Endothelial cell of umbilical vein (primary cell): ENCODE results near the gene ODAD4. TPM values are rescaled to one million over a fixed set of nuclear protein-coding genes. Genes with fewer than 3 reads are reported as not detected.

Source experiments
- BruUV-seq: library from RNA; stranded (reverse); fragments of 400-500 nt; replicated peaks from 2 replicates; lab custom pipeline; 2021; lab: Mats Ljungman, UMichigan
- CTCF ChIA-PET: fragments of 300-600, 350-600 bp; sonication (Branson Sonifier 250); formaldehyde crosslinking; loops from one replicate; lab custom pipeline; 2021; ENCODE audit warnings: antibody characterized with exemption, inconsistent platforms; lab: Charles Lee
- POLR2A ChIA-PET: fragments of 300-600, 350-600 bp; sonication (Branson Sonifier 250); formaldehyde crosslinking; loops from one replicate; lab custom pipeline; 2021; ENCODE audit warnings: antibody characterized with exemption, inconsistent platforms; lab: Charles Lee
- DNase-seq: peaks from one replicate; pipeline ENCODE4 v3.0.0-alpha.2; 2011; ENCODE audit warnings: low read depth, low spot score
- FAIRE-seq: peaks from 2 replicates; lab custom pipeline; 2011; peaks lifted over from hg19 to GRCh38; lab: Jason Lieb, UNC
- H2AFZ ChIP-seq: 2 replicates; pipeline ENCODE4 v1.6.0; 2012; ENCODE audit warnings: low read depth, low read length, control low read depth, inconsistent platforms
- H3K27ac ChIP-seq: 2 replicates; pipeline ENCODE4 v1.5.1; 2011; ENCODE audit warnings: low read depth, mild to moderate bottlenecking, control low read depth, low read length, moderate library complexity; ENCODE audit not compliant: insufficient read depth
- H3K27me3 ChIP-seq, 2 experiments: 2 replicates each; pipeline versions ENCODE4 v1.6.0 to v1.6.1; 2011; ENCODE audit warnings: low read length in 2 of 2, mixed read lengths in 1 of 2; ENCODE audit not compliant: control insufficient read depth in 2 of 2, insufficient read depth in 2 of 2
- H3K36me3 ChIP-seq, 2 experiments: 2 replicates in 1 of 2; 3 replicates in 1 of 2; pipeline ENCODE4 v1.5.1; 2011; ENCODE audit warnings: low read length in 2 of 2, mild to moderate bottlenecking in 1 of 2, moderate library complexity in 1 of 2; ENCODE audit not compliant: control insufficient read depth in 2 of 2, insufficient read depth in 2 of 2; ENCODE audit errors: extremely low read depth in 1 of 2
- H3K4me1 ChIP-seq: 3 replicates; pipeline ENCODE4 v1.5.1; 2011; ENCODE audit warnings: mild to moderate bottlenecking, low read length; ENCODE audit not compliant: control insufficient read depth, insufficient read depth; ENCODE audit errors: extremely low read depth
- H3K4me2 ChIP-seq: 2 replicates; pipeline ENCODE4 v1.6.1; 2011; ENCODE audit warnings: low read length, control low read depth, mixed read lengths; ENCODE audit not compliant: insufficient read depth
- H3K4me3 ChIP-seq, 3 experiments: fragments of 200-600 bp in 1 of 3; sonication (generic), shearing (Covaris generic) in 1 of 3; replicated peaks in 1 of 3; 2 replicates each; pipeline ENCODE4 v1.5.1; 2011 to 2016; ENCODE audit warnings: control low read depth in 3 of 3, low read length in 3 of 3, mild to moderate bottlenecking in 2 of 3, inconsistent platforms in 1 of 3, low read depth in 1 of 3, moderate library complexity in 1 of 3; ENCODE audit not compliant: insufficient read depth in 1 of 3
- H3K79me2 ChIP-seq: 2 replicates; pipeline ENCODE4 v1.6.0; 2012; ENCODE audit warnings: low read length, inconsistent platforms; ENCODE audit not compliant: control insufficient read depth, insufficient read depth
- H3K9ac ChIP-seq: replicated peaks from 2 replicates; pipeline ENCODE3; 2011; ENCODE audit warnings: low read length, control low read depth; ENCODE audit not compliant: insufficient read depth; ENCODE audit errors: extremely low read depth
- H3K9me1 ChIP-seq: replicated peaks from 3 replicates; pipeline ENCODE4 v1.6.0; 2011; ENCODE audit warnings: mild to moderate bottlenecking, low read length; ENCODE audit not compliant: control insufficient read depth, insufficient read depth; ENCODE audit errors: extremely low read depth
- H3K9me3 ChIP-seq: replicated peaks from 2 replicates; pipeline ENCODE4 v1.5.1; 2012; ENCODE audit warnings: low read length, inconsistent platforms; ENCODE audit not compliant: control insufficient read depth, insufficient read depth
- H4K20me1 ChIP-seq: replicated peaks from 2 replicates; pipeline ENCODE3; 2011; ENCODE audit warnings: mild to moderate bottlenecking, low read length; ENCODE audit not compliant: control insufficient read depth, insufficient read depth; ENCODE audit errors: extremely low read depth
- EZH2 ChIP-seq: IDR thresholded peaks from 2 replicates; pipeline ENCODE4 v1.6.1; 2012; ENCODE audit warnings: borderline replicate concordance, low read depth, mild to moderate bottlenecking, moderate library complexity, low read length, inconsistent platforms; ENCODE audit not compliant: severe bottlenecking
- FOS ChIP-seq: IDR thresholded peaks from 2 replicates; pipeline ENCODE4 v1.6.1; 2011; ENCODE audit warnings: mild to moderate bottlenecking, low read length, moderate library complexity, borderline replicate concordance; ENCODE audit not compliant: insufficient read depth
- GATA2 ChIP-seq: IDR thresholded peaks from 2 replicates; pipeline ENCODE4 v1.7.0; 2011; ENCODE audit warnings: low read depth, mild to moderate bottlenecking, moderate library complexity, mixed read lengths, low read length; ENCODE audit not compliant: insufficient read length, insufficient read depth
- JUN ChIP-seq: IDR thresholded peaks from 2 replicates; pipeline ENCODE4 v1.6.1; 2011; ENCODE audit warnings: borderline replicate concordance, low read depth; ENCODE audit not compliant: insufficient read length, insufficient read depth
- MAX ChIP-seq: IDR thresholded peaks from 2 replicates; pipeline ENCODE4 v1.6.1; 2011; ENCODE audit not compliant: insufficient read depth, insufficient read length
- MYC ChIP-seq: IDR thresholded peaks from one replicate; pipeline ENCODE4 v1.6.1; 2011; ENCODE audit warnings: mild to moderate bottlenecking, low read depth, low read length
- POLR2A ChIP-seq: IDR thresholded peaks from 2 replicates; pipeline ENCODE4 v1.6.1; 2012; ENCODE audit warnings: low read depth, mild to moderate bottlenecking, control low read depth, low read length
- POLR2AphosphoS5 ChIP-seq: IDR thresholded peaks from 2 replicates; pipeline ENCODE4 v1.6.1; 2012; ENCODE audit warnings: low read depth, mild to moderate bottlenecking, control low read depth, low read length, moderate library complexity; ENCODE audit not compliant: insufficient read depth
- dilution Hi-C: fragments of 300-500 bp; cut with MboI; formaldehyde crosslinking; loops from one replicate; pipeline ENCODE4 v1.15.0; 2019; ENCODE audit warnings: low sequenced_read_pairs; ENCODE audit not compliant: extremely low pct_ligation_motif_present
- intact Hi-C: fragments of 100-400 bp; cut with micrococcal nuclease; formaldehyde crosslinking; loops from one replicate; pipeline ENCODE4 v1.10.0; 2022
- polyA plus RNA-seq, 4 experiments: library from polyadenylated mRNA; depleted of rRNA in 3 of 4; stranded (reverse) in 3 of 4; unstranded in 1 of 4; fragments of >200 nt; gene quantifications; 2 replicates each; pipeline versions ENCODE4 v1.2.1 to v1.2.3, GENCODE V29; 2011 to 2012; ENCODE audit warnings: missing spikeins in 1 of 4
- total RNA-seq: library from RNA; stranded (reverse); gene quantifications from 2 replicates; pipeline ENCODE4 v1.2.3, GENCODE V29; 2021
- TF ChIP-seq, protein P1 (sequence below), 2 donors: IDR thresholded peaks; 1 replicate in 1 of 2; 2 replicates in 1 of 2; pipeline ENCODE4 v1.5.1; 2011; ENCODE audit warnings: low read length in 2 of 2, mild to moderate bottlenecking in 2 of 2, moderate library complexity in 2 of 2, control low read depth in 1 of 2, inconsistent platforms in 1 of 2, low read depth in 1 of 2; ENCODE audit not compliant: insufficient read depth in 1 of 2; ENCODE audit errors: extremely low read depth in 1 of 2

The ODAD4 gene
- total and polyA plus RNA-seq, 2 donors (not counting 3 experiments of a cell fraction or from before 2014, with no cell fraction given) = 0.19 to 1.0 TPM

DNA sequence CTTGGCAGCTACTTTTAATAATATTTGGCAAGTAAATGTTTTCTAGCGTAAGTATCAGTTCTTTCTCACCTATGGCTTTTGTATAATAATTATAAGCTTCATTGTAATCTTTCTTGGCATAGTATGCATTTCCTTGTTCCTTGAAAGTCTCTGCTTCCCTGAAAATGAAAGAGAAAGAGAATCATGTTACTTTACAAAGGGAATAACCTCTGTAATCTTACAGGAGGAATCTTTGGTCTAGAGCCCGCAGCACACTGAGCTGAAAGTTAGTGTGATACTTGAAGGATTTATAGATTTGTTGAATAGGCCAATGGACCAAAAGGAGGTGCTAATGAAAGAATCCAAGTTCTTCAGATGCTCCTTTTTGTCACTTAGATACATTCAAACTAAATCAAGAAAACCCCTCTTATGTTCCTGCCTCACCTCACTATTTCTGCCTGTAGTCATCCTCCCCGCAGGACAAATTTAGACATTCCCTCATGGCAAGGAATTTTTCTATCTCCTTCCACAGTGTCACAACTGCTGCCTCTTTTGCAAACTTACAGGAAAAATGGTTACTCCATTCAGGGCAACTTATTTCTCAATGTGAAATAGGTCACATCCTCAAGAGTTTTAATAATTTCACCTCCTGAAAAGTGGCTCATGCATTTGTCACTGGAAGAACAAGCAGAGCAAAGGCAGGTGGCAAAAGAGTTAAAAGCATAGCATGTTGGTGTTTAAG, 70.2 kb downstream of the ODAD4 start:
- Histone ChIP-seq H3K9me1 (no peaks in the 10 kb centered on the region), H4K20me1 (peaks cover 11% of the 10 kb centered on the region), H3K27ac (no peak overlapping the region), H3K79me2 (peaks cover 51% of the 10 kb centered on the region), H3K36me3 (peaks cover 21 to 39% of the 10 kb centered on the region in 2 experiments), H3K4me3 (no peak overlapping the region), H3K9me3 (no peaks in the 10 kb centered on the region), H3K4me2 (no peak overlapping the region), H3K4me1 (peaks cover 16% of the 10 kb centered on the region), H3K27me3 (no peaks in the 10 kb centered on the region), H3K9ac (no peak overlapping the region), H2AFZ (no peak overlapping the region)
- BruUV-seq = no TSS peak
- ChIA-PET POLR2A (interaction anchor here (0.6 kb wide), 1 partner anchor 17 kb away, joined by 3 read pairs; no protein-coding TSS in a partner anchor), CTCF (no interaction called here)
- TF ChIP-seq MYC = no peak
- no peak for TF ChIP-seq POLR2A
- TF ChIP-seq FOS = no peak
- TF ChIP-seq, protein P1, sequence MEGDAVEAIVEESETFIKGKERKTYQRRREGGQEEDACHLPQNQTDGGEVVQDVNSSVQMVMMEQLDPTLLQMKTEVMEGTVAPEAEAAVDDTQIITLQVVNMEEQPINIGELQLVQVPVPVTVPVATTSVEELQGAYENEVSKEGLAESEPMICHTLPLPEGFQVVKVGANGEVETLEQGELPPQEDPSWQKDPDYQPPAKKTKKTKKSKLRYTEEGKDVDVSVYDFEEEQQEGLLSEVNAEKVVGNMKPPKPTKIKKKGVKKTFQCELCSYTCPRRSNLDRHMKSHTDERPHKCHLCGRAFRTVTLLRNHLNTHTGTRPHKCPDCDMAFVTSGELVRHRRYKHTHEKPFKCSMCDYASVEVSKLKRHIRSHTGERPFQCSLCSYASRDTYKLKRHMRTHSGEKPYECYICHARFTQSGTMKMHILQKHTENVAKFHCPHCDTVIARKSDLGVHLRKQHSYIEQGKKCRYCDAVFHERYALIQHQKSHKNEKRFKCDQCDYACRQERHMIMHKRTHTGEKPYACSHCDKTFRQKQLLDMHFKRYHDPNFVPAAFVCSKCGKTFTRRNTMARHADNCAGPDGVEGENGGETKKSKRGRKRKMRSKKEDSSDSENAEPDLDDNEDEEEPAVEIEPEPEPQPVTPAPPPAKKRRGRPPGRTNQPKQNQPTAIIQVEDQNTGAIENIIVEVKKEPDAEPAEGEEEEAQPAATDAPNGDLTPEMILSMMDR (IDR thresholded peaks at IDR 0.05; ENCODE audit: extremely low read depth in 1 of 2, insufficient read depth in 1 of 2, low read depth in 1 of 2, low read length in 2 of 2) = no peak
- TF ChIP-seq EZH2 = no peak
- no peak for TF ChIP-seq POLR2AphosphoS5
- TF ChIP-seq JUN = no peak
- TF ChIP-seq GATA2 = no peak
- TF ChIP-seq MAX = no peak
- intact Hi-C loops = no loop called here
- no peak for DNase-seq
- dilution Hi-C loops = no loop called here
- FAIRE-seq = no peak
